Choroid plexus epithelial cell (primary cell): ENCODE measurements around the gene SYNE2.

ENCODE experiments used
- DNase-seq: peaks from one replicate; pipeline ENCODE4 v3.0.0-alpha.2; 2010; ENCODE audit warnings: low read depth
- H3K4me3 ChIP-seq: 2 replicates; pipeline ENCODE4 v1.5.1; 2011; ENCODE audit warnings: low read depth, mild to moderate bottlenecking, control low read depth, low read length, moderate library complexity
- CTCF ChIP-seq: conservative IDR thresholded peaks from 2 replicates; pipeline ENCODE4 v1.5.1; 2011; ENCODE audit warnings: low read depth, mild to moderate bottlenecking, control low read depth, inconsistent platforms, low read length, moderate library complexity

Gene SYNE2

DNA sequence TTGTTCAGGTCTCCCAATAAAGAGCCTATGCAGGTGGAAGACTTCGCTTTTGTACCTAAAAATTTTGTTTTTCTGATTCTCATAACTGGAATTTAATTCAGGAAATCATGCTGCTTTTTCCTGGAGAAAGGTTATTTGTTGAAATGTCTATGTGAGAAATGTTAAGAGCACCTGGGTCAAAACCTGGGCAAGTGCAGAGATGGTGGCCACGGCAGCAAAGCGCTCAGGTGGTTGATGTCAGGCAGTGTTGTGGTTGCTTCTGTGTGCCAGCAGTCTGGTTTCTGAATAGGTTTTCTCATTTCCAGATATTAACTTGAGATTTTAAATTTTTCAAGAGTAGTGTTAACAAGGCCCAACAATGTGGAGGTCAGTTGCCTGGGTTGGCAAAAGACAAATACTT, 345.2 kb downstream of the SYNE2 start:
- no peak overlapping the region for H3K4me3 ChIP-seq
- no peak for DNase-seq
- no peak for TF ChIP-seq CTCF

DNA sequence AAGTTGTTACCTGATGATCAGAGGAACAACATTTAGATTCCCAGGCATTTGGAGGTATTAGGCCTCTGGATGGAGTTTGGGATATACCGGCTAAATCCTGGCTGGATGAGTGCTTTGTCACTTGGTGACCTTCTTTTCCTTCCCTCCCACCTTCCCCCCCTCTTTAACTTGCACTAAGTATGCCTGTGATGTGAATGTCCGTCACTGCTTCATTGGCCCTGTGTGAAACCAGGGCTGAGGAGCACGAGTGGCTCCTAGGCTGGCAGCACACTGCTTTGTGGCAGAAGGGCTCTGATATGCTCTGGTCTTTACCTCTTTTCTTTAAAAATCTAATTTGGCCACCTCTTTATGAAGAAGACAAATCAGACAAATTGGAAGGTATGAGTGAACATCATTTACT, 345.7 kb downstream of the SYNE2 start:
- TF ChIP-seq CTCF: no peak
- no peak for DNase-seq
- H3K4me3 ChIP-seq: no peak overlapping the region

- no peak for TF ChIP-seq CTCF
- no peak overlapping the region for H3K4me3 ChIP-seq
- no peak for DNase-seq
Measured at GRCh38 chr14:64200170-64200569, 347.4 kb downstream of the SYNE2 start.

DNA sequence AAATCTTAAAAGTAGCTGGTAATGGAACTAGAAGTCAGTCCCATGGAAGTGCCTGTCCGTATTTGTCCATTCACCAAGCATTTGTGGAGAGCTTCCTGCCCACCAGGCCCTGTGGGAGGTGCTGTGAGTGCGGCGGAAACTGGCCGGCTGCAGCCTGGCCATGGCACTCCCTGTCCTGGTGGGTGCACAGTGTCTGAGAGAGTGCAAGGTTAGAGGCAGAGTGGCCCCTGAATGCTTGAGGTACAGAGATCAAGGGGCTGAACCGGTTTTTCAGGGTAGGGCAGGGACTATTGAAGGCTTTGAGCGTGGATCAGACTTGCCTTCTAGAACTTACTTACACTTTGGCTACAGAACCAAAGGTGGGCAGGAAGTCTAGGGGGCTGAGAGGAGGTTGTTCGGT, 348.5 kb downstream of the SYNE2 start:
- no peak for TF ChIP-seq CTCF
- no peak for DNase-seq
- H3K4me3 ChIP-seq: no peak overlapping the region

DNA sequence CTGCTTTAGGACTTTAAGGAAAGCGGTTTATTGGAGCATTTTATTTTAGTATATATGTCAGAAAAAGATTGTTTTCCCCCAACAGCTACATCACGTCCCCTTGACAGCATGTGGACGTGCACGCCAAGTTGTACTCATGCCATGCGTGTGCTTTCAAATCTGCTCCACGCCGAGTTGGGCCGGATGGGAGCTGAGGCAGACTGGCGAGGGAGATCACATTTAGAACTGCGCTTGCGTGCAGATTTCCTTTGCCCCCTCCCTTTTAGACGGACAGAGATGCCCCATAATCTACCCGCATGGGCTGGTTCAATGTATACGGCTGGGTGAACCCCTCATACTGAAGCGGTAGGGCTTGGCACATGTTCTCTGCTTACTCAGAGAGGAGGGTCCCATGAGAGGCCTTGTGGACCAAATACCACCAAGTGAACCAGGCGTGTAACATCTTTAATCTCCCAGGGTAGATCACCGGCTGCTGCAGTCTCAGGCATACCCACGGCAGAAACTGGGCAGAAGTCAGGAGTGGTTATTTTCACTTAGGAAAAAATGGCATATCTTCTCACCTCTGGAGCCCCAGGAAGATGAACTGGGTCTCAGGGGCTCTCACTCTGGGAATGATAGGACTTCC, 349.2 kb downstream of the SYNE2 start:
- no peak for TF ChIP-seq CTCF

GRCh38 chr14:64202716-64203115, 349.9 kb downstream of the SYNE2 start:
- TF ChIP-seq CTCF: no peak
- no peak overlapping the region for H3K4me3 ChIP-seq
- no peak for DNase-seq

More for the DNA sequence above, 349.2 kb downstream of the SYNE2 start:
- no peak overlapping the region for H3K4me3 ChIP-seq
- DNase-seq: no peak

- no peak overlapping the region for H3K4me3 ChIP-seq
- no peak for DNase-seq
- TF ChIP-seq CTCF: no peak
Measured at GRCh38 chr14:64203366-64204006, 350.7 kb downstream of the SYNE2 start.
